NT2/D1 (cell line): ENCODE measurements around the gene GLA.

Experiments
- DNase-seq: peaks from one replicate; pipeline ENCODE4 v3.0.0-alpha.2; 2011; ENCODE audit warnings: low read depth, low spot score
- H3K27me3 ChIP-seq: 2 replicates; pipeline ENCODE4 v1.6.0; 2011; ENCODE audit warnings: mild to moderate bottlenecking; ENCODE audit not compliant: insufficient read length, insufficient read depth
- H3K36me3 ChIP-seq: 2 replicates; pipeline ENCODE4 v1.6.1; 2011; ENCODE audit warnings: mild to moderate bottlenecking, low read length, mixed read lengths; ENCODE audit not compliant: insufficient read depth, insufficient read length
- H3K4me1 ChIP-seq: 2 replicates; pipeline ENCODE4 v1.5.1; 2011; ENCODE audit not compliant: insufficient read depth, insufficient read length
- H3K4me3 ChIP-seq: 2 replicates; pipeline ENCODE4 v1.5.1; 2011; ENCODE audit warnings: low read depth; ENCODE audit not compliant: insufficient read length
- H3K9ac ChIP-seq: 2 replicates; pipeline ENCODE4 v1.6.0; 2011; ENCODE audit warnings: low read depth; ENCODE audit not compliant: insufficient read length
- H3K9me3 ChIP-seq: 2 replicates; pipeline ENCODE4 v1.5.1; 2011; ENCODE audit warnings: mild to moderate bottlenecking, low read length; ENCODE audit not compliant: insufficient read depth
- SUZ12 ChIP-seq: IDR thresholded peaks from 2 replicates; pipeline ENCODE4 v1.6.1; 2011; ENCODE audit not compliant: insufficient read length, insufficient read depth; ENCODE audit errors: extremely low read depth
- YY1 ChIP-seq: IDR thresholded peaks from 2 replicates; pipeline ENCODE4 v1.6.1; 2011; ENCODE audit not compliant: insufficient read length, insufficient read depth
- ZNF274 ChIP-seq: IDR thresholded peaks from 2 replicates; pipeline ENCODE4 v1.6.1; 2011; ENCODE audit warnings: mild to moderate bottlenecking, low read depth, low read length

Gene GLA

DNA sequence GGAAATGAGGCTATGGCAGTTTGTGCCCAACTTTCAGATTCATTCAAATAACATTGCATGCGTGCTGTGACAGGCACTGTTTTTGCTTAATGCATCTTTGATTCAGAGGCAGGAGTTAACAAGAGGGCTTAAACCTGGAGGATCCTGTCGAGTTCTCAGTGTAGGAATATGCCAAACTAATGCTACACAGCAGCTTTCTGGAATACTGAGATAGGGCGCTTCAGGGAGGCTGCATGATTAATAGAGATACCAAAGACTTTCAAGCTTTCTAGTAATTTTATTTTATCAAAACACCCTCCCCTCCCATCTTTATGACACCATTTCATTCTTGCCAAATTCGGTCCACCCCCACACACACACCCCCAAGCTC is 58.5 kb downstream of the GLA start:
- Histone ChIP-seq H3K9ac (peak overlapping the region; percentile 97), H3K4me1 (no peaks in the 10 kb centered on the region), H3K36me3 (peaks cover 23% of the 10 kb centered on the region), H3K4me3 (peak overlapping the region; percentile 93), H3K9me3 (no peaks in the 10 kb centered on the region), H3K27me3 (no peaks in the 10 kb centered on the region)
- no peak for TF ChIP-seq YY1
- no peak for TF ChIP-seq SUZ12
- no peak for TF ChIP-seq ZNF274
- DNase-seq, result no peak

GRCh38 chrX:101348452-101349192 is 59.1 kb downstream of the GLA start, which contains the start of gene TIMM8A:
Gene TIMM8A, minus strand, starts transcription at chrX:101348742. Its CDS starts 78 bp downstream, at chrX:101348664.
- Histone ChIP-seq H3K9ac (peak within 1 kb of the TSS; percentile 97), H3K4me1 (no peaks in the 10 kb centered on the region), H3K36me3 (peaks cover 26% of the 10 kb centered on the region), H3K27me3 (no peaks in the 10 kb centered on the region), H3K4me3 (peak within 1 kb of the TSS; percentile 93), H3K9me3 (no peaks in the 10 kb centered on the region)
- DNase-seq, result peak; percentile 68
- no peak for TF ChIP-seq YY1
- TF ChIP-seq SUZ12, result no peak
- no peak for TF ChIP-seq ZNF274

DNA sequence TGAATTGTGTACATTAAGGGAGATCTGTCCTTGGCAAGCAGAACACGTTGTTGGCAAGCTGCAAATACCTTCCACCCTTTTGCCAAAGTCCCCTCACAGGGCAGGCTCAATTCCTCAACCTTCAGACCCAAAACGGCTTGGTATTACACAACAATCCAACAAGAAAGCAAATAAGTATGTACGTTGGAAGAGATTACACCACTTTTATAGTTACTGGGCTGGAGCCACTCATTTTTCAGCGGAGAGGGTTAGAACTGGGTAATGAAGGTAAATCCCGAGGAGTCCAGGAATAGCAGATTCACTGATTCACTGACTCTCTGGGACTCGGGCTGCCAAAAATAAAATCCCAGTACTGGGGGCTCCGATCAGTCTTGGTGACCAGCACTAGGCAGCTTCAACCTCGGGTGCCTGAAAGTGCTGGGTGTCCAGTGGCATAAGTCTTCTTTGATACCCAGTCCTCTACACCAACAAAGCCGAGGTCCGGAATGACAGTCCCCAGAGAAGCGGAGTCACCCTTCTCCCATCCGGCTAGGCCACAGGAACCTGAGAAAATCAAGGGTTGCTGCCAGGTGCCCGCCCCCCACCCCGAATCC is 59.8 kb downstream of the GLA start:
- Histone ChIP-seq H3K9me3 (no peaks in the 10 kb centered on the region), H3K4me1 (no peaks in the 10 kb centered on the region), H3K27me3 (no peaks in the 10 kb centered on the region), H3K4me3 (peak overlapping the region; percentile 93), H3K36me3 (peaks cover 32% of the 10 kb centered on the region), H3K9ac (peak overlapping the region; percentile 97)
- DNase-seq, result no peak
- TF ChIP-seq ZNF274 (no peak), SUZ12 (no peak), YY1 (no peak)
